HG03575 (cell line): ENCODE measurements around the gene RHOC.

Experiments used
- ATAC-seq: cut with Tn5 transposase; IDR thresholded peaks from one replicate; pipeline ENCODE4 v1.9.1; 2021; ENCODE audit not compliant: unreplicated experiment, insufficient number of reproducible peaks, low FRiP score; ENCODE audit errors: extremely low read depth

The RHOC gene

GRCh38 chr1:112651205-112651604, 55.7 kb downstream of the RHOC start:
- no peak for ATAC-seq
